ENCODE measurements around the gene RASD2. TPM values are rescaled to one million over a fixed set of nuclear protein-coding genes. Genes with fewer than 3 reads are reported as not detected.

RASD2 gene
- total RNA-seq, 4 donors from 2014 or later, result 2.7 to 5.8 (median 4.8) TPM

- H3K4me1 ChIP-seq, result no peaks in the 10 kb centered on the region
- no peak overlapping the region for H3K4me3 ChIP-seq
- H3K9me3 ChIP-seq, result no peaks in the 10 kb centered on the region
- DNase-seq, result no peak
- TF ChIP-seq CTCF (IDR thresholded peaks at IDR 0.05) (no peak), POLR2A (IDR thresholded peaks at IDR 0.05) (no peak)
- no peaks in the 10 kb centered on the region for H3K36me3 ChIP-seq
- no peaks in the 10 kb centered on the region for H3K27me3 ChIP-seq
- H3K27ac ChIP-seq, result no peak overlapping the region
Observed at GRCh38 chr22:35589071-35589755, 48.6 kb downstream of the RASD2 start.

- no peak overlapping the region for H3K4me3 ChIP-seq
- no peaks in the 10 kb centered on the region for H3K4me1 ChIP-seq
- no peak for DNase-seq
Observed at GRCh38 chr22:35589756-35590093, 49.1 kb downstream of the RASD2 start.

GRCh38 chr22:35590634-35591295 is 50.1 kb downstream of the RASD2 start:
- Histone ChIP-seq H3K9me3 (no peaks in the 10 kb centered on the region), H3K4me3 (no peak overlapping the region), H3K27me3 (no peaks in the 10 kb centered on the region), H3K27ac (no peak overlapping the region), H3K36me3 (no peaks in the 10 kb centered on the region), H3K4me1 (no peaks in the 10 kb centered on the region)
- TF ChIP-seq POLR2A (IDR thresholded peaks at IDR 0.05), result no peak
- no peak for TF ChIP-seq CTCF (IDR thresholded peaks at IDR 0.05)
- no peak for DNase-seq

More at GRCh38 chr22:35589756-35590093, 49.1 kb downstream of the RASD2 start:
- Histone ChIP-seq H3K27ac (no peak overlapping the region), H3K27me3 (no peaks in the 10 kb centered on the region), H3K36me3 (no peaks in the 10 kb centered on the region), H3K9me3 (no peaks in the 10 kb centered on the region)
- TF ChIP-seq CTCF (IDR thresholded peaks at IDR 0.05) (no peak), POLR2A (IDR thresholded peaks at IDR 0.05) (no peak)

- peak overlapping the region in 1 of 4 donors; percentile 54 for H3K27ac ChIP-seq
- H3K4me3 ChIP-seq, result no peak overlapping the region
- no peaks in the 10 kb centered on the region for H3K9me3 ChIP-seq
- TF ChIP-seq POLR2A (IDR thresholded peaks at IDR 0.05) (no peak), CTCF (IDR thresholded peaks at IDR 0.05) (no peak)
- H3K36me3 ChIP-seq, result no peaks in the 10 kb centered on the region
- no peaks in the 10 kb centered on the region for H3K4me1 ChIP-seq
- DNase-seq, result no peak
- H3K27me3 ChIP-seq, result no peaks in the 10 kb centered on the region
Observed at GRCh38 chr22:35591714-35592417, 51.2 kb downstream of the RASD2 start.

- Histone ChIP-seq H3K27me3 (no peaks in the 10 kb centered on the region), H3K4me1 (no peaks in the 10 kb centered on the region), H3K27ac (peak overlapping the region in 1 of 4 donors; percentile 54), H3K4me3 (no peak overlapping the region), H3K36me3 (no peaks in the 10 kb centered on the region), H3K9me3 (no peaks in the 10 kb centered on the region)
- DNase-seq, result no peak
- no peak for TF ChIP-seq CTCF (IDR thresholded peaks at IDR 0.05)
- TF ChIP-seq POLR2A (IDR thresholded peaks at IDR 0.05), result no peak
Observed at GRCh38 chr22:35592418-35592967, 51.9 kb downstream of the RASD2 start.

All from Peyer's patch (tissue), 4 donors.